ENCODE measurements around the gene CDAN1. TPM values are rescaled to one million over a fixed set of nuclear protein-coding genes. Genes with fewer than 3 reads are reported as not detected.

Gene CDAN1
- total RNA-seq, 3 donors from 2014 or later (not counting 1 experiment from before 2014, with no cell fraction given), result 18.1 to 36.9 (median 34.9) TPM

DNA sequence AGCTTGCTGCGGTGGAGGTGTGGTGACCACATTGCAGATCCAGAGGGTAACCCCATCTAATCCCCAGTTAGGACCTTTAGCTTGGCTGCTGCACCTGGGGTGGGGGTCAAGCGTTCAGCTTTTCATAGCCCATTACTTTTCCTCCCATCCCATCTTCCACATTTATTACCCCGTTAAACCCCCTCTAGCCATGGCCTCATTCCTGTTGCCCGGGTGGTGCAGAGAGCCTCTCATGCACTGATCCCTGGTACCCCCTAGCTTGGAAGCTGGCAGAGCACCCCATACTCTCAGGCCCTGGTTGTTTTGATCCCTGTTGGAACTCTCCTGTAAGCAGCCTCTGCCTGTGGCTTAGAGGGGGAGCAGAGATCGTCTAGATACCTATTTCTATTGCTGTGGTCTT lies 20.8 kb downstream of the CDAN1 start:
- Mint-ChIP-seq H3K9me3 (no peaks in the 10 kb centered on the region), H3K27me3 (ENCODE audit: low read depth in 2 of 2) (no peaks in the 10 kb centered on the region), H3K4me1 (no peaks in the 10 kb centered on the region), H3K27ac (no peak overlapping the region), H3K36me3 (no peaks in the 10 kb centered on the region), H3K4me3 (no peak overlapping the region)
- intact Hi-C loops (cut with micrococcal nuclease), result no loop called here
- Histone ChIP-seq H3K4me3 (ENCODE audit: low read length) (no peak overlapping the region), H3K4me1 (ENCODE audit: control insufficient read depth, insufficient read depth, low read length) (no peaks in the 10 kb centered on the region), H3K36me3 (ENCODE audit: control insufficient read depth, insufficient read depth, low read length) (peaks cover 22% of the 10 kb centered on the region), H3K27ac (ENCODE audit: low read length) (no peak overlapping the region), H3K9me3 (ENCODE audit: control insufficient read depth, insufficient read depth, low read length) (no peaks in the 10 kb centered on the region), H3K27me3 (ENCODE audit: control insufficient read depth, insufficient read depth, low read length) (no peaks in the 10 kb centered on the region)
- WGBS (ENCODE audit: insufficient coverage), result 96% methylated on average over 5 of the region's 5 CpGs
- ATAC-seq (no peak), DNase-seq (no peak)
- TF ChIP-seq, protein P1, sequence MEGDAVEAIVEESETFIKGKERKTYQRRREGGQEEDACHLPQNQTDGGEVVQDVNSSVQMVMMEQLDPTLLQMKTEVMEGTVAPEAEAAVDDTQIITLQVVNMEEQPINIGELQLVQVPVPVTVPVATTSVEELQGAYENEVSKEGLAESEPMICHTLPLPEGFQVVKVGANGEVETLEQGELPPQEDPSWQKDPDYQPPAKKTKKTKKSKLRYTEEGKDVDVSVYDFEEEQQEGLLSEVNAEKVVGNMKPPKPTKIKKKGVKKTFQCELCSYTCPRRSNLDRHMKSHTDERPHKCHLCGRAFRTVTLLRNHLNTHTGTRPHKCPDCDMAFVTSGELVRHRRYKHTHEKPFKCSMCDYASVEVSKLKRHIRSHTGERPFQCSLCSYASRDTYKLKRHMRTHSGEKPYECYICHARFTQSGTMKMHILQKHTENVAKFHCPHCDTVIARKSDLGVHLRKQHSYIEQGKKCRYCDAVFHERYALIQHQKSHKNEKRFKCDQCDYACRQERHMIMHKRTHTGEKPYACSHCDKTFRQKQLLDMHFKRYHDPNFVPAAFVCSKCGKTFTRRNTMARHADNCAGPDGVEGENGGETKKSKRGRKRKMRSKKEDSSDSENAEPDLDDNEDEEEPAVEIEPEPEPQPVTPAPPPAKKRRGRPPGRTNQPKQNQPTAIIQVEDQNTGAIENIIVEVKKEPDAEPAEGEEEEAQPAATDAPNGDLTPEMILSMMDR (IDR thresholded peaks at IDR 0.05), result no peak

DNA sequence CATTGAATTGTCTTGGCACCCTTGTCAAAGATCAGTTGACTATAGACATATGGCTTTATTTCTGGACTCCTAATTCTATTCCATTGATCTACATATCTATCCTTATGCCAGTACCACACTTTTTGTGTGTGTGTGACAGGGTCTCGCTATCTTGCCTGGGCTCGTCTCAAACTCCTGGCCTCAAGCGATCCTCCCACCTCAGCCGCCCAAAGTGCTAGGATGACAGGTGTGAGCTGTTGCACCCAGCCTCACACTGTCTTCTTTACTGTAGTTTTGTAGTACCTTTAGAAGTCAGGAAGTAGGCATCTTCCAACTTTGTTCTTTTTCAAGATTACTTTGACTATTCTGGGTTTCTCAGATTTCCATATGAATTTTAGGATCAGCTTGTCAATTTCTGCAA lies 24.3 kb downstream of the CDAN1 start:
- no peak overlapping the region for H3K27ac Mint-ChIP-seq
- ATAC-seq, result no peak
- intact Hi-C loops (cut with micrococcal nuclease), result no loop called here
- no peak overlapping the region for H3K4me3 Mint-ChIP-seq
- Histone ChIP-seq H3K36me3 (ENCODE audit: control insufficient read depth, insufficient read depth, low read length) (peaks cover 6% of the 10 kb centered on the region), H3K9me3 (ENCODE audit: control insufficient read depth, insufficient read depth, low read length) (no peaks in the 10 kb centered on the region), H3K4me1 (ENCODE audit: control insufficient read depth, insufficient read depth, low read length) (no peaks in the 10 kb centered on the region), H3K4me3 (ENCODE audit: low read length) (no peak overlapping the region), H3K27me3 (ENCODE audit: control insufficient read depth, insufficient read depth, low read length) (no peaks in the 10 kb centered on the region), H3K27ac (ENCODE audit: low read length) (no peak overlapping the region)
- no peaks in the 10 kb centered on the region for H3K9me3 Mint-ChIP-seq
- TF ChIP-seq, protein P1 (IDR thresholded peaks at IDR 0.05), result no peak
- no peaks in the 10 kb centered on the region for H3K36me3 Mint-ChIP-seq
- no peaks in the 10 kb centered on the region for H3K27me3 Mint-ChIP-seq (ENCODE audit: low read depth in 2 of 2)
- no peak for DNase-seq
- H3K4me1 Mint-ChIP-seq, result no peaks in the 10 kb centered on the region
- WGBS (ENCODE audit: insufficient coverage), result 94% methylated on average over 4 of the region's 4 CpGs

DNA sequence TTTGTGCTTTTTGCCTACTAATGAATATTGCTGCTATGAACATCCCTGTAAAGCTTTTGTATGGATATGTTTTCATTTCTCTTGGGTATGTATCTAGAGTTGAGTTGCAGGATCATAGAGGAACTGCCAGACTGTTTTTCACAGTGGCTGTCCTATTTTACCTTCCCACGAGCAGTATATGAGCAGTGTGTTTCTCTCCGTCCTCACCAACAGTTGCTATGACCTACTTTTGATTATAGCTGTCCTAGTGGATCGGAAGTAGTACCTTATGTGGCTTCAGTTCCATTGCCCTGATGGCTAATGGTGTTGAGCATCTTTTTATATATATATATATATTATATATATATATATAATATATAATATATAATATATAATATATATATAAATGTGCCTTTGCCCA lies 25.2 kb downstream of the CDAN1 start:
- 76% methylated on average over 2 of the region's 3 CpGs for WGBS (ENCODE audit: insufficient coverage)
- H3K27ac ChIP-seq (ENCODE audit: low read length), result no peak overlapping the region
- no peaks in the 10 kb centered on the region for H3K9me3 ChIP-seq (ENCODE audit: control insufficient read depth, insufficient read depth, low read length)
- no peaks in the 10 kb centered on the region for H3K4me1 Mint-ChIP-seq
- H3K27ac Mint-ChIP-seq, result no peak overlapping the region
- no peak overlapping the region for H3K4me3 ChIP-seq (ENCODE audit: low read length)
- ATAC-seq, result no peak
- H3K27me3 Mint-ChIP-seq (ENCODE audit: low read depth in 2 of 2), result no peaks in the 10 kb centered on the region
- no peak for DNase-seq
- H3K27me3 ChIP-seq (ENCODE audit: control insufficient read depth, insufficient read depth, low read length), result no peaks in the 10 kb centered on the region
- H3K36me3 Mint-ChIP-seq, result no peaks in the 10 kb centered on the region
- H3K9me3 Mint-ChIP-seq, result no peaks in the 10 kb centered on the region
- TF ChIP-seq, protein P1 (IDR thresholded peaks at IDR 0.05), result no peak
- peaks cover 2% of the 10 kb centered on the region for H3K36me3 ChIP-seq (ENCODE audit: control insufficient read depth, insufficient read depth, low read length)
- intact Hi-C loops (cut with micrococcal nuclease), result no loop called here
- no peak overlapping the region for H3K4me3 Mint-ChIP-seq
- no peaks in the 10 kb centered on the region for H3K4me1 ChIP-seq (ENCODE audit: control insufficient read depth, insufficient read depth, low read length)

DNA sequence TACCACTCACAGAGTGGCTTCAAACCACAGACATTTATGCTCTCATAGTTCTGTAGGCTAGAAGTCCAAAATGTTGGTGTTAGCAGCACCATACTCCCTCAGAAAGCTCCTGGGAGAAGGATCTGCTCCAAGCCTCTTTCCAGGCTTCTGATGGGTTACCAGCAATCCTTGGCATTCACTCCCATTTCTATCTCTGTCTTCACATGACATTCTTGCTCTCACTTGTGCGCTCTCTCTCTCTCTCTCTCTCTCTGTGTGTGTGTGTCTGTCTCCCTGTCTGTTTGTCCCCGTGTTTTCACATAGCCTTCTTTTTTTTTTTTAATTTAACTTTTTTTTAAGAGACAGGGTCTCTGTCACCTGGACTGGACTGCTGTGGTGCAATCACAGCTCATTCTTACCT lies 26.3 kb downstream of the CDAN1 start:
- Mint-ChIP-seq H3K4me3 (no peak overlapping the region), H3K4me1 (no peaks in the 10 kb centered on the region), H3K36me3 (no peaks in the 10 kb centered on the region), H3K27ac (no peak overlapping the region), H3K9me3 (no peaks in the 10 kb centered on the region), H3K27me3 (ENCODE audit: low read depth in 2 of 2) (no peaks in the 10 kb centered on the region)
- TF ChIP-seq, protein P1 (IDR thresholded peaks at IDR 0.05), result no peak
- no peak for DNase-seq
- no peaks in the 10 kb centered on the region for H3K4me1 ChIP-seq (ENCODE audit: control insufficient read depth, insufficient read depth, low read length)
- no peak overlapping the region for H3K27ac ChIP-seq (ENCODE audit: low read length)
- intact Hi-C loops (cut with micrococcal nuclease), result no loop called here
- 100% methylated on average over 1 of the region's 2 CpGs for WGBS (ENCODE audit: insufficient coverage)
- no peaks in the 10 kb centered on the region for H3K27me3 ChIP-seq (ENCODE audit: control insufficient read depth, insufficient read depth, low read length)
- ATAC-seq, result no peak
- H3K36me3 ChIP-seq (ENCODE audit: control insufficient read depth, insufficient read depth, low read length), result no peaks in the 10 kb centered on the region
- H3K4me3 ChIP-seq (ENCODE audit: low read length), result no peak overlapping the region
- no peaks in the 10 kb centered on the region for H3K9me3 ChIP-seq (ENCODE audit: control insufficient read depth, insufficient read depth, low read length)
